Measurements from ENCODE around the gene PCK2.
"Not testable (repeated sequence)": the region's sequence is repeated elsewhere in the genome, so short reads cannot be mapped to it uniquely, and the experiment has no call there.

Gene PCK2

GRCh38 chr14:24098229-24098926 is 4.3 kb downstream of the PCK2 start:
- DNase-seq: no peak

- no peak for DNase-seq
These were observed 5.1 kb downstream of the PCK2 start for GRCh38 chr14:24098927-24099813.

GRCh38 chr14:24100197-24100981 is 6.3 kb downstream of the PCK2 start:
- DNase-seq: no peak

DNA sequence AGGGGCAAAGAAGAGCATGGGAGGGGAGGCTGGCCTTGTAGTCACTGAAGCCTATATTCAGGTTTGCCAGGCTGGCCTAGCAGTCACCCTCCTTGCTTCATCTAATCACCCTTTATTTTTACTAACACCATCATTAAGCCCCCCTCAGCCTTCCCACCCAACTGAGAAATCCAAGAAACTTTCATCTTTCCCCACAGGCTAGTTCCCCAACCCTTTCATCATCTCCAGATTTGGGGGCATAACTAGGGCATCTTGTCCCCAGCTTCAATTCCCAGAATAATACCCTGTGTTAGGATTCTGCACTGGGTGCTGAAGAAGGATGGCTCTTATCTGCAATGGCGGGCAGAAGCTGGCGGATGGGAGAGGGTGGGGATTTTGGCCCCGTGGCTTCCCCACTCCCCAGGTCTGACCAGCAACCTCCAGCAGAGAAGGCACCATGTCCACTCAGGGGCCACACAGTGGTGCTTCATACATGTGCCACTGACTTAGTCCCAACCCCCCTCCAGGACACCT is 6.9 kb downstream of the PCK2 start:
- DNase-seq: no peak

DNA sequence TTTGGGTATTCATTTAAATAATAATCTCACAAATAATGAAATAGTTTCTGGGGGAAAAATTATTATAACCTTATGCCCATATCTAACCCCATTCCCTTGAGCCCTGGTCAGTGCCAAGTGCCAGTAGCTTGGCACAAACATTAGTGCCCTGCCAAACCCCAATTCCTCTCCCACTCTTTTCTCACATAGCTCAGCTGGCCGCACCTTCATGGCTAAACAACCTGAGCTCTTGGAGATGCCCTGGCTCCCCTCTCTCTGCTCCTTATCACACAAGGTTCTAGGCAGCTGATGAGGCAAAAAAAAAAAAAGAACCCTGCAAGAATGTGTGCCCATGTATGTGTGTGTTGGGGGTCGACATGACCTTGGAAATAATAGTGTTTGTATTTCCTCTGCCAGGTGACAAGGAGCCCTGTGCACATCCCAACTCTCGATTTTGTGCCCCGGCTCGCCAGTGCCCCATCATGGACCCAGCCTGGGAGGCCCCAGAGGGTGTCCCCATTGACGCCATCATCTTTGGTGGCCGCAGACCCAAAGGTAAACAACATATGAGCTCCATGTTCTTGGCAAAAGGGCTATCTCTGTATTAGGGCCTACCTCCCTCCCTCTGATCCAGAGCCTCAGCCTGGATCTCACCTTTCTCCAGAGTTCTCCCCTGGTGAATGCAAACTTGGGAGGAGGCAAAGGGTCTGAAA is 8.4 kb downstream of the PCK2 start:
- no peak for DNase-seq

DNA sequence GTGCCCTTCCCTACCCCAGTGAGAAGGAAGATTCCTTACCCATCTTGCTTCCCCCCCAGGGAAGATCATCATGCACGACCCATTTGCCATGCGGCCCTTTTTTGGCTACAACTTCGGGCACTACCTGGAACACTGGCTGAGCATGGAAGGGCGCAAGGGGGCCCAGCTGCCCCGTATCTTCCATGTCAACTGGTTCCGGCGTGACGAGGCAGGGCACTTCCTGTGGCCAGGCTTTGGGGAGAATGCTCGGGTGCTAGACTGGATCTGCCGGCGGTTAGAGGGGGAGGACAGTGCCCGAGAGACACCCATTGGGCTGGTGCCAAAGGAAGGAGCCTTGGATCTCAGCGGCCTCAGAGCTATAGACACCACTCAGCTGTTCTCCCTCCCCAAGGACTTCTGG is 9.3 kb downstream of the PCK2 start:
- no peak for DNase-seq

GRCh38 chr14:24105609-24106239 is 11.6 kb downstream of the PCK2 start:
- DNase-seq: not testable (repeated sequence)

- no peak for DNase-seq
These were observed 12.7 kb downstream of the PCK2 start for GRCh38 chr14:24106672-24107271.

- no peak for DNase-seq
These were observed 14.3 kb downstream of the PCK2 start for GRCh38 chr14:24108336-24108874.

GRCh38 chr14:24110060-24110459 is 15.9 kb downstream of the PCK2 start:
- no peak for DNase-seq

DNA sequence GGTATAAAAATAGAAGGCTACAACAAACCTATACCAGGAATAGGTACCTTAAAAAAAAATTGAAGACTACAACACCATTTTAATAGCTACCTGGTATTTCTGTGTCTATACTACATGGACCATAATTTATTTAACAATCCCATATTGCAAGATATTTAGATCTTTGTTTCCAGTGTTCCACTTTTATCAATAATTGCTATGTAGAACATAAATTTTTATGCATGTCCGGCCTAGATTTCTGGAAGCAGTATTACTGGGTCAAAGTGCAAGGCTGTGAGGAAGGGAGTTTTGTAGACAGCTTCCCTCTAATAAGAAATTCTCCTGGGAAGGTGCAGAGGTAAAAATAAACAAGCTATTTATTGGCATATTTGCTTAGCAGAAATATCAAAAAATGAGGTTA is 16.4 kb downstream of the PCK2 start:
- DNase-seq: no peak

DNA sequence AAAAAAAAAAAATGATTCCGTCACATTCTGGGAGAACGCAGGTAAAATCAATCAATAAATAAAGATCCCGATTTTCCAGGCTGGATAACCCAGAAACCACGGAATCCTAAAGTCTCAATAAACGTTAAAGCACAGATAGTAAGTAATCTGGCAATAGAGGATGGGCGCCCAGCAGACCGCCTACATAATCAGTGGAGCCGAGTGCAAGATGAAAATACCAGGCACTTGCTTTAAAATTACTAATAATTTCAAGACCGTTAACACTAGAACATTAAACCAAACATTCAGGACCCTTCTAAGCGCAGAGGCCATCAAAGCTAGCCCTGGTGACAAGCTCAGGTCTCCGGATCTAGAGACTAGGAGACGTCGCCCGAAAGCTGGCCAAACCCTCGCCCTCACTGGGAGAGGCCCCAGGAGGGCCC is 19.3 kb downstream of the PCK2 start:
- no peak for DNase-seq

DNA sequence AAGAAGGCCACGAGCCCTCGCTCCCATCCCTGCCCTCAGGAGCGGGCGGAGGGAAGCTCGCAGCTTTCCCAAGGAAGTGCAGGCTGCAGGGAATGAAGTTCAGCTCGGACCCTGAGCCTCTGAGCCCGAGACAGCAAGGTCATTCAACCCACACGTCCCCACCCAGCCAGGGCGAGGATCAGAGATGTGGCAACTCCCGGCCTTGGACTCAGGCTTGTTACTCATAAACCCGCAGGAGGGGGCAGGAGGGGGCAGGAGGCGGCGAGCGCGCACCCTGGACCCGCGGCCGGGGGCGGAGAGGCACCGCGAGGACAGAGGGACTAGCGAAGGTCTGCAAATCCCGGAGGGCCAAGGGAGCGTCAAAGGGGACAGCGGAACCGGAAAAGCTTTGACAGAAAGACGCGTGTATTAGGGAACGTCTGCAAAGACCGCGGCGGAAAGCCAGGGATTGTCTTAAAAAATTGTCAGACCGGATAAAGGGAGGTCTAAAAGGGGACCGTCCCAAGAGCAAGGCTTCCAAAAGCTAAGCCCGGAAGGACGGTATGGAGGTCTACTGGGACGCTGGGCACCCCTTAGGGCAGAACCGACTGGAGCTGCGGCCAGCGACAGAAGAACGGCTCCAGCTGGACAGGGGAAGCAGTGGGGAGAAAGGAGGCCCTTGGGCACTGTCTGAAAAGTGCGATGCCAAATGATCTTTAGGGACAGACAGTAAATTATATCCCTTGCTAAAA is 19.9 kb downstream of the PCK2 start:
- DNase-seq: peak; percentile 74

GRCh38 chr14:24114532-24115421 is 20.7 kb downstream of the PCK2 start, which contains the start of the genes DCAF11 and NRL:
Gene DCAF11, plus strand, starts transcription at chr14:24114777. Its CDS starts 818 bp downstream, at chr14:24115595.
Gene NRL, minus strand, starts transcription at chr14:24114949. Its CDS starts 32,101 bp downstream, at chr14:24082848.
- DNase-seq: peak; percentile 98

DNA sequence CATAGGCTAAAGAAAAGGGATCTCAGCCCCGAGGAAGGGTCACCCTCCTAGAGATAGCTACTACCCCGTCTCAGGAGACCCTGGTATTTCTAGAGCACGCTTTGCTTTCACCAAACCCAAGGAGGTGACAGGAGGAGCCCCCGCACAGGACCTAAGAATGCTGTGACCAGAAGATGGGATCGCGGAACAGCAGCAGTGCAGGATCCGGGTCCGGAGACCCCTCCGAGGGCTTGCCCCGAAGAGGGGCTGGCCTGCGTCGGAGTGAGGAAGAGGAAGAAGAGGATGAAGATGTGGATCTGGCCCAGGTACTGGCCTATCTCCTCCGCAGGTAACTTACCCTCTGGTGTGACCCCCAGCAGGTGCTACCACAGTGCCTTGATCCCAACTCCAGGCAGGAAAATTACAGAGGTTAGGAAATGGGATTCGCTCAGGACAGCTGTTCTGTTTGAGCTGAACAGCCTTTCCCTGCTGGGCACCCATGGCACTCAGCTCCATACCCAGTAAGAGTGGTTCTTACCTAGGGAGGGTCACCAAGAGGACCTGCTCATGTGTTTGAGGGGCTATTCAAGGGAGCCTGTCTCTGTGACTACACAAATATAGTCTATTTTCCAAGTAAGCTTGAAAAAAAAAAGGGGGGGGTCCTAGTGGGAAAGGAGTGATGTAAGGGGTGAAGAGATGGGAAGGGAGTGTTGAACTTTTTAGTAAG is 21.5 kb downstream of the PCK2 start:
- no peak for DNase-seq

- no peak for DNase-seq
These were observed 22.2 kb downstream of the PCK2 start for GRCh38 chr14:24116128-24116814.

GRCh38 chr14:24117179-24117578 is 23.1 kb downstream of the PCK2 start:
- no peak for DNase-seq

DNA sequence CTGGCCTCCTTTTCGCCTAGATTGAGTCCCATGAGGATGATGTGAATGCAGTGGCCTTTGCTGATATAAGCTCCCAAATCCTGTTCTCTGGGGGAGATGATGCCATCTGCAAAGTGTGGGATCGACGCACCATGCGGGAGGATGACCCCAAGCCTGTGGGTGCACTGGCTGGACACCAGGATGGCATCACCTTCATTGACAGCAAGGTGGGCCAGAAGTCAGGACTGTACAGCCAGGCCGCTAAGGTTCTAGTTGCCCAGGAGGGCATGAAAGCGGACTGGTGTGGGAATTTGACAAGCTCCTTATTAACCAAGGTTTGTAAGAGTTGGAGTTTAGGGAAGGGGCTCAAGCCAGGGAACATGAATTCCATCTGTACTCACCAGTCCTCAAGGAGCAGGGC is 25.6 kb downstream of the PCK2 start:
- no peak for DNase-seq
